Esophagus muscularis mucosa (tissue), 4 donors: Measurements from ENCODE around the gene CD63. TPM values are rescaled to one million over a fixed set of nuclear protein-coding genes. Genes with fewer than 3 reads are reported as not detected.

Experiments used
- DNase-seq: peaks from one replicate; pipeline ENCODE4 v3.0.0-alpha.2; 2017; ENCODE audit errors: extremely low spot score
- H3K27ac ChIP-seq, 4 donors: fragments of 200-600 bp; sonication (generic); replicated peaks in 1 of 4; 1 replicate in 3 of 4; 2 replicates in 1 of 4; pipeline ENCODE4 v1.5.1; 2016 to 2019; ENCODE audit warnings: mild to moderate bottlenecking in 1 of 4
- H3K27me3 ChIP-seq, 4 donors: fragments of 200-600 bp; sonication (generic); one replicate each; pipeline versions ENCODE4 v1.5.1 to v1.6.0; 2016 to 2019
- H3K36me3 ChIP-seq, 4 donors: fragments of 200-600 bp; sonication (generic); one replicate each; pipeline ENCODE4 v1.5.1; 2016 to 2019
- H3K4me1 ChIP-seq, 4 donors: fragments of 200-600 bp; sonication (generic); one replicate each; pipeline ENCODE4 v1.5.1; 2016 to 2019
- H3K4me3 ChIP-seq, 4 donors: fragments of 200-600 bp; sonication (generic); 1 replicate in 2 of 4; 2 replicates in 2 of 4; pipeline ENCODE4 v1.5.1; 2016 to 2019; ENCODE audit warnings: mild to moderate bottlenecking in 4 of 4, moderate library complexity in 1 of 4
- H3K9me3 ChIP-seq, 4 donors: fragments of 200-600 bp; sonication (generic); 1 replicate in 3 of 4; 2 replicates in 1 of 4; pipeline ENCODE4 v1.5.1; 2016 to 2019
- CTCF ChIP-seq, 3 experiments: fragments of 200-600 bp in 2 of 3; fragments of 450-650 bp in 1 of 3; sonication (generic) in 2 of 3; IDR thresholded peaks; one replicate each; pipeline ENCODE4 v1.5.1; 2017 to 2019; ENCODE audit warnings: antibody characterized with exemption in 3 of 3, mild to moderate bottlenecking in 2 of 3, moderate library complexity in 1 of 3
- EP300 ChIP-seq: sonication (generic); formaldehyde crosslinking; IDR thresholded peaks from one replicate; pipeline ENCODE4 v1.6.1; 2017; ENCODE audit warnings: antibody characterized with exemption
- POLR2A ChIP-seq: fragments of 450-650 bp; IDR thresholded peaks from one replicate; pipeline ENCODE4 v1.6.1; 2017; ENCODE audit warnings: antibody characterized with exemption, moderate library complexity, mild to moderate bottlenecking, low read depth
- POLR2AphosphoS5 ChIP-seq, 2 donors: sonication (generic); formaldehyde crosslinking; IDR thresholded peaks; one replicate each; pipeline ENCODE4 v1.6.1; 2017; ENCODE audit warnings: antibody characterized with exemption in 2 of 2
- WGBS: methylation state at CpG from one replicate; pipeline ENCODE4 v1.1.5; 2018; 5-methylcytosine and 5-hydroxymethylcytosine counted together
- intact Hi-C: fragments of 100-400 bp; cut with DNase I; formaldehyde crosslinking; loops from one replicate; pipeline ENCODE4 v1.15.1; 2023
- total RNA-seq, 4 donors: library from RNA; depleted of rRNA; stranded (reverse); fragments of >200 nt; gene quantifications; one replicate each; pipeline versions ENCODE4 v1.1.0 to v1.2.1, GENCODE V29; 2016

CD63 gene
- total RNA-seq, 4 donors from 2014 or later = 742 to 1,177 (median 845) TPM

GRCh38 chr12:55715833-55716581 is 12.8 kb downstream of the CD63 start, which contains the start of gene BLOC1S1:
BLOC1S1 (plus strand) TSS chr12:55716046; CDS start chr12:55716052, 6 bp downstream.
- peak; percentile 98 for DNase-seq
- H3K4me1 ChIP-seq = peaks cover 69 to 94% (median 92%) of the 10 kb centered on the region in 4 donors
- 0% methylated on average over 22 of the region's 42 CpGs for WGBS
- H3K9me3 ChIP-seq = no peaks in the 10 kb centered on the region
- no peaks in the 10 kb centered on the region for H3K27me3 ChIP-seq
- H3K36me3 ChIP-seq = peaks cover 0 to 11% (median 0%) of the 10 kb centered on the region in 4 donors
- intact Hi-C loops = no loop called here
- peak within 1 kb of the TSS; percentile 58 to 71 (median 64) for H3K4me3 ChIP-seq
- peak within 1 kb of the TSS; percentile 89 to 100 (median 98) for H3K27ac ChIP-seq
- TF ChIP-seq CTCF (IDR thresholded peaks at IDR 0.05) (peak in 2 of 3 experiments; percentile 4 to 10), POLR2A (peak; percentile 66), EP300 (no peak), POLR2AphosphoS5 (IDR thresholded peaks at IDR 0.05) (peak; percentile 83 to 95)

- intact Hi-C loops = no loop called here
- TF ChIP-seq EP300 (peak; percentile 38), POLR2AphosphoS5 (IDR thresholded peaks at IDR 0.05) (peak; percentile 53 to 84), CTCF (IDR thresholded peaks at IDR 0.05) (no peak)
- Histone ChIP-seq H3K4me1 (peaks cover 62 to 94% (median 92%) of the 10 kb centered on the region in 4 donors), H3K27me3 (no peaks in the 10 kb centered on the region), H3K4me3 (peak overlapping the region; percentile 58 to 71 (median 64)), H3K27ac (peak overlapping the region; percentile 89 to 100 (median 98)), H3K36me3 (peaks cover 0 to 11% (median 0%) of the 10 kb centered on the region in 4 donors), H3K9me3 (no peaks in the 10 kb centered on the region)
- 39% methylated on average over 7 of the region's 7 CpGs for WGBS
- no peak for DNase-seq
Measured at GRCh38 chr12:55715169-55715764, 13.5 kb downstream of the CD63 start.

GRCh38 chr12:55713721-55714120 is 15.1 kb downstream of the CD63 start:
- 63% methylated on average over 2 of the region's 2 CpGs for WGBS
- intact Hi-C loops = no loop called here

GRCh38 chr12:55712700-55713415 is 16.0 kb downstream of the CD63 start:
- Histone ChIP-seq H3K4me1 (peaks cover 56 to 94% (median 92%) of the 10 kb centered on the region in 4 donors), H3K4me3 (peak overlapping the region in 1 of 4 donors; percentile 18), H3K27ac (peak overlapping the region; percentile 89 to 100 (median 96)), H3K36me3 (no peaks in the 10 kb centered on the region), H3K27me3 (no peaks in the 10 kb centered on the region), H3K9me3 (no peaks in the 10 kb centered on the region)
- WGBS = 33% methylated on average over 1 of the region's 1 CpG
- intact Hi-C loops = no loop called here
- TF ChIP-seq POLR2AphosphoS5 (IDR thresholded peaks at IDR 0.05) = no peak
- TF ChIP-seq POLR2A = no peak
- TF ChIP-seq EP300 = no peak
- no peak for TF ChIP-seq CTCF (IDR thresholded peaks at IDR 0.05)
- no peak for DNase-seq

More at GRCh38 chr12:55713721-55714120, 15.1 kb downstream of the CD63 start:
- TF ChIP-seq CTCF (IDR thresholded peaks at IDR 0.05) (no peak), POLR2AphosphoS5 (IDR thresholded peaks at IDR 0.05) (peak in 1 of 2 donors; percentile 28)
- Histone ChIP-seq H3K27ac (peak overlapping the region; percentile 89 to 100 (median 96)), H3K4me3 (no peak overlapping the region), H3K27me3 (no peaks in the 10 kb centered on the region), H3K4me1 (peaks cover 58 to 94% (median 92%) of the 10 kb centered on the region in 4 donors), H3K9me3 (no peaks in the 10 kb centered on the region), H3K36me3 (peaks cover 0 to 2% (median 0%) of the 10 kb centered on the region in 4 donors)
- no peak for DNase-seq
